ENCODE results near the gene PACS1. TPM values are rescaled to one million over a fixed set of nuclear protein-coding genes. Genes with fewer than 3 reads are reported as not detected.

PACS1 gene
- polyA plus RNA-seq, 2 donors, result 16.0 to 24.8 TPM

DNA sequence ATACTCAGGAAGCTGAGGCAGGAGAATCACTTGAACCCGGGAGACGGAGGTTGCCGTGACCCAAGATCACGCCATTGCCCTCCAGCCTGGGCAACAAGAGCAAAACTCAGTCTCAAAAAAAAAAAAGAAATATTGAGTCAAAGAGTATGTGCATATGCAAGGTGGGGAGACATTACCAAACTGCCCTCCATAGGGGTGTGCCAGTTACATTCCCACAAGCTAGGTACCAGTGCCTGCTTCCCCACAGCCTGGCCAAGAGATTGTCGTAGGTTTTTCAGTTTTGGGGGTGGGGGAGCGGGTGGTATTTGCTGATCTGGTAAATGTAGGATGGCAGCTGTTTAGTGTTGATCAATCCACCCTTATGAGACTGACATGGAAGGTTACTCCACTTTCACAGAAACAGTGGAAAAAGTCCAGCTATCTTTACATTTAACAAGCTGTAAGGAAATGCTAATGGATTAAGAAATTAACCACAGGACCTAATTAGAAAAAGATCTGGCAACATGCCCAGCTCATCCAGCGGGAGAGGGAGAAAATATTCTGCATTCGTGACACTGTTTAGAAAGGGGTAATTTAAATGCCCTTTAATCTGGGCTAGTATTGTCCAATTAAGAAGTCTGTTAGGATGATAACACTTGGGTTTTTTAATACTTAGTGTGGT, 89.4 kb downstream of the PACS1 start:
- no peak overlapping the region for H3K27ac ChIP-seq (ENCODE audit: low read depth in 2 of 2, low read length in 1 of 2)
- no peaks in the 10 kb centered on the region for H3K27me3 ChIP-seq (ENCODE audit: control insufficient read depth in 1 of 2, insufficient read depth in 2 of 2, low read length in 2 of 2)
- H3K4me3 ChIP-seq (ENCODE audit: low read depth in 1 of 2, low read length in 2 of 2), result no peak overlapping the region
- H3K36me3 ChIP-seq (ENCODE audit: control insufficient read depth in 2 of 2, insufficient read depth in 2 of 2, low read length in 1 of 2), result peaks cover 0 to 2% of the 10 kb centered on the region in 2 donors
- WGBS, 2 donors, result 80 to 81% methylated on average over 8 of the region's 8 CpGs
- no peaks in the 10 kb centered on the region for H3K9me3 ChIP-seq (ENCODE audit: control insufficient read depth in 2 of 2, insufficient read depth in 1 of 2, low read depth in 1 of 2, low read length in 1 of 2)
- no peaks in the 10 kb centered on the region for H3K4me1 ChIP-seq (ENCODE audit: control insufficient read depth in 2 of 2, insufficient read depth in 2 of 2, low read length in 1 of 2)

DNA sequence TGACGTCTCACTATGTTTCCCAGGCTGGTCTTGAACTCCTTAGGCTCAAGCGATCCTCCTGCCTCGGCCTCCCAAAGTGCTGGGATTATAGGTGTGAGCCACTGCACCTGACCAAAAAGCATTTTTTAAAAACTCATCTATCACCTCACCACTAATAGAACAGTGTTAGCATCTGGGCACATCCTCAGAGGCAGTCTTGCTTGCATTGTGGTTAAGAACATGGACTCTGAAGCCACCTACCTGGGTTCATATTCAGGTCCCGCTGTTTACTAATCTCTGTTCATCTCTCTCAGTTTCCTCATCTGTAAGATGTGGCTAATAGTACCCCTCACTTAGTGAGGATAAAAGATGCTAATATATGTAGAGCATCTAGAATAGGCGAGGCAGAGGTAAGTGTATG, 90.6 kb downstream of the PACS1 start:
- H3K4me3 ChIP-seq (ENCODE audit: low read depth in 1 of 2, low read length in 2 of 2), result no peak overlapping the region
- peaks cover 0 to under 1% of the 10 kb centered on the region in 2 donors for H3K36me3 ChIP-seq (ENCODE audit: control insufficient read depth in 2 of 2, insufficient read depth in 2 of 2, low read length in 1 of 2)
- H3K9me3 ChIP-seq (ENCODE audit: control insufficient read depth in 2 of 2, insufficient read depth in 1 of 2, low read depth in 1 of 2, low read length in 1 of 2), result no peaks in the 10 kb centered on the region
- H3K4me1 ChIP-seq (ENCODE audit: control insufficient read depth in 2 of 2, insufficient read depth in 2 of 2, low read length in 1 of 2), result no peaks in the 10 kb centered on the region
- H3K27me3 ChIP-seq (ENCODE audit: control insufficient read depth in 1 of 2, insufficient read depth in 2 of 2, low read length in 2 of 2), result no peaks in the 10 kb centered on the region
- H3K27ac ChIP-seq (ENCODE audit: low read depth in 2 of 2, low read length in 1 of 2), result no peak overlapping the region
- WGBS, 2 donors, result 86 to 92% methylated on average over 5 of the region's 5 CpGs

DNA sequence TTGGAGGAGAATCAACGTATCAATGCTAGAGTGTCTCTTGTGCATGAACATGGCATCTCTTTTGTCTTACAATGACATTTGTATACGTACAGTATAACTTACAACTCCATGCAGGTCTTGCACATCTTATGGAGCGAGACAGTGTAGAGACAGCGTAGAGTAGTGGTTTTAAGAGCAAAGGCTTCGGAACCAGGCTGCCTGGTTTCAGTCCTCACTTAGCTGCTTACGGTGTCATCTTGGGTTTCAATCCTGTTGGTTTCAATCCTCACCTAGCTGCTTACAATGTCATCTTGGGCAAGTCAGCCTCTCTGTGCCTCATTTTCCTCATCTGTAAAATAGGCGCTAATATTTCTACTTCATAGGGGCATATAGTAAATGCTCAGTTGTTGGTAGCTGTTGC, 98.2 kb downstream of the PACS1 start:
- 96 to 97% methylated on average over 7 of the region's 7 CpGs for WGBS, 2 donors
- no peaks in the 10 kb centered on the region for H3K9me3 ChIP-seq (ENCODE audit: control insufficient read depth in 2 of 2, insufficient read depth in 1 of 2, low read depth in 1 of 2, low read length in 1 of 2)

DNA sequence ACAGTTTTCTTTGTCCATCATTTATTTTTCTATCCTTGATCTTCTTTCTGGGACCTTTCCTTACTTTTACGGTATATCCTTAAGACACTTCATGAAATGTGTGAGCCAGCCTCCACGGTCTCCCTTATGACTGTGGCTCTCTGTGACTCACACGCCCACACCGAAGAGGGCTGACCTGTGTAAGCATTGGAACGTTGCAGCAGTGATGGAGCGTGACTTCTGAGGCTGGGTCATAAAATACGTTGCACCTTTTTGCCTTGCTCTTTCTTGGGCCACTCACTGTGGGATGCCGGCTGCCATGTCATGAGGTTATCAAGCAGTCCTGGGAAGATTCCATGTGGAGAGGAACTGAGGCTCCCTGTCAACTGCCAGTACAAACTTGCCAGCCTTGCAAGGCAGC, 102.1 kb downstream of the PACS1 start:
- 77 to 81% methylated on average over 8 of the region's 8 CpGs for WGBS, 2 donors
- Histone ChIP-seq H3K27ac (ENCODE audit: low read depth in 2 of 2, low read length in 1 of 2) (no peak overlapping the region), H3K36me3 (ENCODE audit: control insufficient read depth in 2 of 2, insufficient read depth in 2 of 2, low read length in 1 of 2) (peaks cover 0 to 3% of the 10 kb centered on the region in 2 donors), H3K9me3 (ENCODE audit: control insufficient read depth in 2 of 2, insufficient read depth in 1 of 2, low read depth in 1 of 2, low read length in 1 of 2) (no peaks in the 10 kb centered on the region), H3K4me3 (ENCODE audit: low read depth in 1 of 2, low read length in 2 of 2) (no peak overlapping the region), H3K4me1 (ENCODE audit: control insufficient read depth in 2 of 2, insufficient read depth in 2 of 2, low read length in 1 of 2) (no peaks in the 10 kb centered on the region), H3K27me3 (ENCODE audit: control insufficient read depth in 1 of 2, insufficient read depth in 2 of 2, low read length in 2 of 2) (no peaks in the 10 kb centered on the region)

More for the DNA sequence above, 98.2 kb downstream of the PACS1 start:
- peaks cover 0 to 3% of the 10 kb centered on the region in 2 donors for H3K36me3 ChIP-seq (ENCODE audit: control insufficient read depth in 2 of 2, insufficient read depth in 2 of 2, low read length in 1 of 2)
- H3K27ac ChIP-seq (ENCODE audit: low read depth in 2 of 2, low read length in 1 of 2), result no peak overlapping the region
- H3K4me1 ChIP-seq (ENCODE audit: control insufficient read depth in 2 of 2, insufficient read depth in 2 of 2, low read length in 1 of 2), result no peaks in the 10 kb centered on the region
- no peaks in the 10 kb centered on the region for H3K27me3 ChIP-seq (ENCODE audit: control insufficient read depth in 1 of 2, insufficient read depth in 2 of 2, low read length in 2 of 2)
- H3K4me3 ChIP-seq (ENCODE audit: low read depth in 1 of 2, low read length in 2 of 2), result no peak overlapping the region

DNA sequence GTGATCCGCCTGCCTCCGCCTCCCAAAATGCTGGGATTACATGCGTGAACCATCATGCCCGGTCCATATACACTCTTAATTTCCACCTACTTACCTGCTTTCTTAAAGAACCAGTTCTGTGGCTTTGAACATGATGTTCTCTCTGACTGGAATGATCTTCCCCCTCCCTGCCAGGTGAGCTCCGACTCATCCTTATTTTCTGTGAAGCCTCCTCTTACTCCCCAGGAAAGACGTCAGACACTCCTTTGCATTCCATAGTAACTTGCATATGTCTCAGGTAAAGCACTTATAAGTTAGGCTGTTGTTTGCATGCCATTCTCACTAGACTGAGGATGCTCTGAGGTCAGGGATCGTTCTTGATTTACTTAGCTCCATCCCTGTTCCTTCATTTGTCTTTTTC, 106.6 kb downstream of the PACS1 start:
- Histone ChIP-seq H3K4me1 (ENCODE audit: control insufficient read depth in 2 of 2, insufficient read depth in 2 of 2, low read length in 1 of 2) (no peaks in the 10 kb centered on the region), H3K9me3 (ENCODE audit: control insufficient read depth in 2 of 2, insufficient read depth in 1 of 2, low read depth in 1 of 2, low read length in 1 of 2) (no peaks in the 10 kb centered on the region), H3K27ac (ENCODE audit: low read depth in 2 of 2, low read length in 1 of 2) (no peak overlapping the region), H3K27me3 (ENCODE audit: control insufficient read depth in 1 of 2, insufficient read depth in 2 of 2, low read length in 2 of 2) (no peaks in the 10 kb centered on the region), H3K4me3 (ENCODE audit: low read depth in 1 of 2, low read length in 2 of 2) (no peak overlapping the region), H3K36me3 (ENCODE audit: control insufficient read depth in 2 of 2, insufficient read depth in 2 of 2, low read length in 1 of 2) (peaks cover 0 to 3% of the 10 kb centered on the region in 2 donors)
- 63 to 66% methylated on average over 7 of the region's 7 CpGs for WGBS, 2 donors

DNA sequence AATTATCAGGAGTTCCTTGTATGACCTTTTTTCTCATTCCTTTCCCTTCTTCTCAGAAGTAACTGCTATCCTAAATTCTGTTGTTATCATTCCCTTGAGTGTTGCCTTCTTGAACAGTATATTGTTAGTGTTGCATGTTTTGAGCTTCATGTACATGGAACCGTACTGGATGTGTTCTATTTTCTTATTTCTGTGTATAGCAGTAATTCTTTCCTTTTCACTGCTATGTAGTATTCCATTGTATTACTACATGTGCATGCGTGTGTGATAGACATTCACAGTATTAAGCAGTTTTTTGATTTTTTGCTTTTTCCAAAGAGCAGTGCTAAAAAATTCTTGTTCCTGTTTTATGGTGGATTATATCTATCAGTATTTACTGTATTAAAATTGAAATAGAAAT, 108.1 kb downstream of the PACS1 start:
- no peaks in the 10 kb centered on the region for H3K27me3 ChIP-seq (ENCODE audit: control insufficient read depth in 1 of 2, insufficient read depth in 2 of 2, low read length in 2 of 2)
- H3K36me3 ChIP-seq (ENCODE audit: control insufficient read depth in 2 of 2, insufficient read depth in 2 of 2, low read length in 1 of 2), result no peaks in the 10 kb centered on the region
- no peak overlapping the region for H3K4me3 ChIP-seq (ENCODE audit: low read depth in 1 of 2, low read length in 2 of 2)
- H3K4me1 ChIP-seq (ENCODE audit: control insufficient read depth in 2 of 2, insufficient read depth in 2 of 2, low read length in 1 of 2), result no peaks in the 10 kb centered on the region
- no peak overlapping the region for H3K27ac ChIP-seq (ENCODE audit: low read depth in 2 of 2, low read length in 1 of 2)
- WGBS, 2 donors, result 97 to 98% methylated on average over 2 of the region's 2 CpGs
- H3K9me3 ChIP-seq (ENCODE audit: control insufficient read depth in 2 of 2, insufficient read depth in 1 of 2, low read depth in 1 of 2, low read length in 1 of 2), result no peaks in the 10 kb centered on the region

DNA sequence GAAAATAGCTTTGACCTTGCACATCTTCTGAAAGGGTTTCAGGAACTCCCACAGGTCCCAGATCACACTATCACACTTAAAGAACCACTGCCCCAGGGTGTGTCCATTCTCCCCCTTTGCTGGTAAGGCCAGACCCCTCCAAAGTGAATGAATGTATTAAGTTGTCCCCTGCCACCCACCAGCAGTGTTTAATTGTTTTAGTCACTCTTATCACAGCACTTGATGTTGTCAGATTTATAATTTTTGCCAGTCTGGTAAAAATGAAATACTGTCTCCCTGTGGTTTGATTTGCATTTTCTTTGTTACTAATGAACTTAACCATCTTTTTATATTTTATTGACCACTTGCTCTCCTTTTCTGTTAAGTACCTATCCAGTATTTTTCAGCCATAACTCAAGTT, 108.8 kb downstream of the PACS1 start:
- no peaks in the 10 kb centered on the region for H3K9me3 ChIP-seq (ENCODE audit: control insufficient read depth in 2 of 2, insufficient read depth in 1 of 2, low read depth in 1 of 2, low read length in 1 of 2)
- no peak overlapping the region for H3K4me3 ChIP-seq (ENCODE audit: low read depth in 1 of 2, low read length in 2 of 2)
- H3K27ac ChIP-seq (ENCODE audit: low read depth in 2 of 2, low read length in 1 of 2), result no peak overlapping the region
- no peaks in the 10 kb centered on the region for H3K27me3 ChIP-seq (ENCODE audit: control insufficient read depth in 1 of 2, insufficient read depth in 2 of 2, low read length in 2 of 2)
- H3K36me3 ChIP-seq (ENCODE audit: control insufficient read depth in 2 of 2, insufficient read depth in 2 of 2, low read length in 1 of 2), result no peaks in the 10 kb centered on the region
- no peaks in the 10 kb centered on the region for H3K4me1 ChIP-seq (ENCODE audit: control insufficient read depth in 2 of 2, insufficient read depth in 2 of 2, low read length in 1 of 2)

DNA sequence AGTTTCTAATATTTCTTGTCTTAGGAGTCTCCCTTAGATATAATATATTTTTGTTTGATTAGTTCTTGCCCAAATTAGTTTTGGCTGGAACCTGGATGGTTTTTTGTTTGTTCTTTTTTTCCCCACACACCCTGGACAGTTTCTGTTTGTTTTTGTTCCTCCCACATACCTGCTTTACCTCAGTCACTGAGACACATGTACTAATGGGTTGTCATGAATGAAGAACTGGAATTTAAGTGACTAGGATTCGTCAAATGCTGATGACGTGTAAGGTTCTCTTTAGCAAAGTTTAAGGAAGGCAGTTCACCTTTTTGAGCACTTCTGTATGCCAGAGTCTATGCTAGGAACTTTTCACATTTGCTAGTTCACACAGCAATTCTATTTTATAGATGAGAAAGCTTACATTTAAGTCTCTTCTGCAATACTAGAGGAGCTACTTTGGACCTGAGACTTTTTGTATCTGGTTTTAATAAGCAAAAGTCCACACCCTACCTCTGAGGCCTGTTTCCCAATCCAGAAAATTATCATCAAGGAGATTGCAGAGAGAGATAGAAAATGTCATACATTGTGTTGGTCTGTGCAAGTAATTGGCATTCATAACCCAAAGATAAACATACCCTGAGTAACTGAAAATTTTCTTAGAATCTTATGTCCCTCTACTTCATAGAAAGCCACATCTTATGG, 111.7 kb downstream of the PACS1 start:
- Histone ChIP-seq H3K36me3 (ENCODE audit: control insufficient read depth in 2 of 2, insufficient read depth in 2 of 2, low read length in 1 of 2) (peaks cover 0 to 4% of the 10 kb centered on the region in 2 donors), H3K27ac (ENCODE audit: low read depth in 2 of 2, low read length in 1 of 2) (no peak overlapping the region), H3K9me3 (ENCODE audit: control insufficient read depth in 2 of 2, insufficient read depth in 1 of 2, low read depth in 1 of 2, low read length in 1 of 2) (no peaks in the 10 kb centered on the region), H3K4me1 (ENCODE audit: control insufficient read depth in 2 of 2, insufficient read depth in 2 of 2, low read length in 1 of 2) (no peaks in the 10 kb centered on the region), H3K27me3 (ENCODE audit: control insufficient read depth in 1 of 2, insufficient read depth in 2 of 2, low read length in 2 of 2) (no peaks in the 10 kb centered on the region), H3K4me3 (ENCODE audit: low read depth in 1 of 2, low read length in 2 of 2) (no peak overlapping the region)
- 70 to 79% methylated on average over 2 of the region's 2 CpGs for WGBS, 2 donors

DNA sequence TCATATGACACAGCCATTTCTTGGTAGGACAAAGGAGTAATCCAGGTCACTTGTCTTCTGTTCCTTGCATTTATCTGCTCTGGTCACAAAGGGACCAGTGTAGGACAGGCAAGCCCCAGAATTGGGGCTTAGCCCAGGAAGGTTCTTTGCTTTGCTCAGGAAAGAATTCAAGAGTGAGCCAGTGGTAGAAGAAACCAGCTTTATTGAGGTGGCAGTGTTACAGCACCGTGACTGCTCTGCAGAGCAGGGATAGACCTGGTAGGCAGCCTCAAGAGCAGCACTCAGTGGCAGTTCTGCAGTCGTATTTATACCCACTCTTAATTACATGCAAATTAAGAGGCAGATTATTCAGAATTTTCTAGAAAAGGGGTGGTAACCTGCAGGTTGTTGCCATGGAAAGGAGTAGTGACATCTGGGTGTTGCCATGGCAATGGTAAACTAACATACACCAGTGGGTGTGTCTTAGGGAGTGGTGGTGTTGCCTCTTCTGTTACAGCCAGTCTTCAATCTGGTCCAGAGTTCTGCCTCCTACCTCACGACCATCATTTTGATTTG, 113.5 kb downstream of the PACS1 start:
- H3K27me3 ChIP-seq (ENCODE audit: control insufficient read depth in 1 of 2, insufficient read depth in 2 of 2, low read length in 2 of 2), result no peaks in the 10 kb centered on the region
- WGBS, 2 donors, result 80% methylated on average over 3 of the region's 3 CpGs
- H3K9me3 ChIP-seq (ENCODE audit: control insufficient read depth in 2 of 2, insufficient read depth in 1 of 2, low read depth in 1 of 2, low read length in 1 of 2), result no peaks in the 10 kb centered on the region
- H3K36me3 ChIP-seq (ENCODE audit: control insufficient read depth in 2 of 2, insufficient read depth in 2 of 2, low read length in 1 of 2), result peaks cover 0 to 4% of the 10 kb centered on the region in 2 donors
- no peaks in the 10 kb centered on the region for H3K4me1 ChIP-seq (ENCODE audit: control insufficient read depth in 2 of 2, insufficient read depth in 2 of 2, low read length in 1 of 2)
- H3K27ac ChIP-seq (ENCODE audit: low read depth in 2 of 2, low read length in 1 of 2), result no peak overlapping the region
- no peak overlapping the region for H3K4me3 ChIP-seq (ENCODE audit: low read depth in 1 of 2, low read length in 2 of 2)

DNA sequence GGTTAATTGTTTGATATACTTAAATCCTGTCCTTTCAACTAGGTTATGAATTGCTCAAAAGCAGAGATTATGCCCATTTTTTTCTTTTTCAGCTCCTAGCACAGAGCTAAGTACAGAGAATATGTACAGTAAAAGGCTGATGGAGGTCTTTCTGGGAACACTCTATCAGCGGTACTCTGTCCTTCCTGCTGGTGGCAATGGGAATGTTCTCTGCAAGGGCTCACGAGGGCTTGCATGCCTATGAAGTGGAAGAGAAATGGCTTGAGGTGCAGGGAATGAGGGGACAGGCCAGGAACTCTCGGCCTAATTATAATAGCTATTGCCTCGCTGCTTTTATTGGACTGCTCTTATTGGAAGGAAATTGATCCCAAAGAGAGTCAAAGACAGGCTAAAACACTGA, 114.7 kb downstream of the PACS1 start:
- 91 to 92% methylated on average over 4 of the region's 4 CpGs for WGBS, 2 donors
- Histone ChIP-seq H3K36me3 (ENCODE audit: control insufficient read depth in 2 of 2, insufficient read depth in 2 of 2, low read length in 1 of 2) (peaks cover 0 to 4% of the 10 kb centered on the region in 2 donors), H3K4me3 (ENCODE audit: low read depth in 1 of 2, low read length in 2 of 2) (no peak overlapping the region), H3K27ac (ENCODE audit: low read depth in 2 of 2, low read length in 1 of 2) (no peak overlapping the region), H3K9me3 (ENCODE audit: control insufficient read depth in 2 of 2, insufficient read depth in 1 of 2, low read depth in 1 of 2, low read length in 1 of 2) (no peaks in the 10 kb centered on the region), H3K27me3 (ENCODE audit: control insufficient read depth in 1 of 2, insufficient read depth in 2 of 2, low read length in 2 of 2) (no peaks in the 10 kb centered on the region), H3K4me1 (ENCODE audit: control insufficient read depth in 2 of 2, insufficient read depth in 2 of 2, low read length in 1 of 2) (no peaks in the 10 kb centered on the region)
